ENCODE data around the gene SND1. TPM values are rescaled to one million over a fixed set of nuclear protein-coding genes. Genes with fewer than 3 reads are reported as not detected.

SND1 gene
- total and polyA plus RNA-seq, 2 donors from 2014 or later, result 83.0 to 154 TPM

GRCh38 chr7:128112018-128112780 is 460.2 kb downstream of the SND1 start:
- Histone ChIP-seq H3K27ac (ENCODE audit: low read depth in 2 of 2, low read length in 2 of 2) (no peak overlapping the region), H3K36me3 (ENCODE audit: control insufficient read depth in 2 of 3, insufficient read depth in 3 of 3, low read length in 3 of 3) (no peaks in the 10 kb centered on the region), H3K9ac (ENCODE audit: low read length in 3 of 3) (no peak overlapping the region), H3K27me3 (ENCODE audit: control insufficient read depth, insufficient read depth, low read length) (no peaks in the 10 kb centered on the region), H3K4me3 (ENCODE audit: low read length in 3 of 3) (no peak overlapping the region), H3K4me1 (ENCODE audit: control insufficient read depth in 2 of 3, insufficient read depth in 2 of 3, low read depth in 1 of 3, low read length in 3 of 3) (no peaks in the 10 kb centered on the region), H3K9me3 (ENCODE audit: control insufficient read depth in 2 of 3, insufficient read depth in 1 of 3, low read length in 3 of 3) (no peaks in the 10 kb centered on the region)
- intact Hi-C loops (cut with DNase I), result no loop called here
- DNase-seq (no peak), FAIRE-seq (no peak)
- TF ChIP-seq CTCF (IDR thresholded peaks at IDR 0.05; ENCODE audit: borderline replicate concordance, extremely low read depth, insufficient read depth), result no peak

GRCh38 chr7:128112781-128113221 is 460.8 kb downstream of the SND1 start:
- Histone ChIP-seq H3K9me3 (ENCODE audit: control insufficient read depth in 2 of 3, insufficient read depth in 1 of 3, low read length in 3 of 3) (no peaks in the 10 kb centered on the region), H3K27me3 (ENCODE audit: control insufficient read depth, insufficient read depth, low read length) (no peaks in the 10 kb centered on the region), H3K9ac (ENCODE audit: low read length in 3 of 3) (no peak overlapping the region), H3K4me3 (ENCODE audit: low read length in 3 of 3) (no peak overlapping the region), H3K36me3 (ENCODE audit: control insufficient read depth in 2 of 3, insufficient read depth in 3 of 3, low read length in 3 of 3) (no peaks in the 10 kb centered on the region), H3K4me1 (ENCODE audit: control insufficient read depth in 2 of 3, insufficient read depth in 2 of 3, low read depth in 1 of 3, low read length in 3 of 3) (no peaks in the 10 kb centered on the region), H3K27ac (ENCODE audit: low read depth in 2 of 2, low read length in 2 of 2) (no peak overlapping the region)
- FAIRE-seq (no peak), DNase-seq (no peak)
- TF ChIP-seq CTCF (IDR thresholded peaks at IDR 0.05; ENCODE audit: borderline replicate concordance, extremely low read depth, insufficient read depth), result no peak
- intact Hi-C loops (cut with DNase I), result no loop called here

- H3K27me3 ChIP-seq (ENCODE audit: control insufficient read depth, insufficient read depth, low read length), result no peaks in the 10 kb centered on the region
- TF ChIP-seq CTCF (IDR thresholded peaks at IDR 0.05; ENCODE audit: borderline replicate concordance, extremely low read depth, insufficient read depth), result no peak
- intact Hi-C loops (cut with DNase I), result no loop called here
- no peak overlapping the region for H3K27ac ChIP-seq (ENCODE audit: low read depth in 2 of 2, low read length in 2 of 2)
- no peak overlapping the region for H3K4me3 ChIP-seq (ENCODE audit: low read length in 3 of 3)
- H3K9ac ChIP-seq (ENCODE audit: low read length in 3 of 3), result no peak overlapping the region
- FAIRE-seq, result no peak
- no peaks in the 10 kb centered on the region for H3K9me3 ChIP-seq (ENCODE audit: control insufficient read depth in 2 of 3, insufficient read depth in 1 of 3, low read length in 3 of 3)
- DNase-seq, result peak in 1 of 5 donors; percentile 9
- H3K36me3 ChIP-seq (ENCODE audit: control insufficient read depth in 2 of 3, insufficient read depth in 3 of 3, low read length in 3 of 3), result no peaks in the 10 kb centered on the region
- H3K4me1 ChIP-seq (ENCODE audit: control insufficient read depth in 2 of 3, insufficient read depth in 2 of 3, low read depth in 1 of 3, low read length in 3 of 3), result no peaks in the 10 kb centered on the region
Observed at GRCh38 chr7:128113839-128114238, 461.8 kb downstream of the SND1 start.

Data from kidney (tissue), 14 donors.